Embryonic facial prominence (tissue), 1 donor: ENCODE data around the gene SIRPB2.
"Not testable (repeated sequence)": the region's sequence is repeated elsewhere in the genome, so short reads cannot be mapped to it uniquely, and the experiment has no call there.

ENCODE experiments used
- DNase-seq: peaks from one replicate; pipeline ENCODE4 v3.0.0-alpha.2; 2016; ENCODE audit errors: extremely low spot score

SIRPB2 gene

GRCh38 chr20:1499528-1500420 lies 8.6 kb upstream of the SIRPB2 start:
- DNase-seq = no peak

- DNase-seq = not testable (repeated sequence)
These were observed 6.2 kb upstream of the SIRPB2 start for GRCh38 chr20:1497371-1497770.

DNA sequence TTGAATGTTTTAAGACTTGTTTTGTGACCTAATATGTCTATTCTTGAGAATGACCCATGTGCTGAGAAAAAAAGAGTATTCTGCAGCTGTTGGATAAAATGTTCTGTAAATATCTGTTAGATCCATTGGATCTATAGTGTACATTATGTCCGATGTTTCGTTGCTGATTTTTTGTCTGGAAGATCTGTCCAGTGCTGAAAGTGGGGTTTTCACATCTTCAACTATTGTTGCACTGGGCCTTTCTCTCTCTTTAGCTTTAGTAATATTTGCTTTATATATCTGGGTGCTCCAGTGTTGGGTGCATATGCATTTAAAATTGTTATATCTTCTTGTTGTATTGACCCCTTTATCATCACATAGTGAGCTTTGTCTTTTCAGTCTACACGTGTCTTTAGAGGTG lies 5.7 kb upstream of the SIRPB2 start:
- no peak for DNase-seq

- no peak for DNase-seq
These were observed 3.2 kb upstream of the SIRPB2 start for GRCh38 chr20:1494436-1494835.

GRCh38 chr20:1493536-1493935 lies 2.3 kb upstream of the SIRPB2 start:
- no peak for DNase-seq

DNA sequence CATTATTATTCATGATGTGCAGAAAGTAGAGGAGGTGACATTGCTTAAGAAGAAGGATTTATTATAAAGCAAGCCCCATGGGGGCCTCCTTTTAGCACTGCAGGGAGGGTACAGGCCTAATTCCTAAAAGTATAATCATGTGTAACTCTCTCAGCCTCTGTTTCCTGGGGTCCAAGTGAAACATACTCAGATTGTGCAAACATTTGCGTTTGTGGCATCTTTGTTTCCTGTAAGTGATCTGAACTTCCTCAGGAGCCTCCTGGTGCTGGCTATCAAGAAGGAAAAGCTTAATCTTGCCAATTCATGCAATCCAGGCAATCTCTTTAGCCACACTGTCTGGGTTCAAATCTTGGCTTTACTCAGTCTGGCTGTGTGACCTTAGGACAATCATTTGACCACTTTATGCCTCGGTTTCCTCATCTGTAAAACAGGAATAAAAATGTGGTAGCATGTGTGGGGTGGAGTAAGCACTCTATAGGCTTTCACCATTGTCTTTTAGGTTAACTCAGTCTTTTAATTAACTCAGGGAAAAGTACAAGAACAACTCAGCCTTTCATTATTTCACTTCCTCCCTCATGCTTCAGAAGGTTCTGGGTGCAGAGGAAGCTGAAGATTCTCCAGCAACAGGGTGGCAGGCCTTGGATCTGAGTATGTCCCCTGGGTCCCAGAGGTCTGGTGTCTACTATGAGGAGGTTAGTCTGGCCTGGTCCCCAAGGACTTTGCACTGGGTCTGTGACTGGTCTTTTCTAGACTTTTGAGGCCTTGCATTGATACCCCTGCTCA lies 831 bp upstream of the SIRPB2 start:
- DNase-seq = no peak

- no peak for DNase-seq
These were observed 501 bp downstream of the SIRPB2 start for GRCh38 chr20:1490643-1491195.

DNA sequence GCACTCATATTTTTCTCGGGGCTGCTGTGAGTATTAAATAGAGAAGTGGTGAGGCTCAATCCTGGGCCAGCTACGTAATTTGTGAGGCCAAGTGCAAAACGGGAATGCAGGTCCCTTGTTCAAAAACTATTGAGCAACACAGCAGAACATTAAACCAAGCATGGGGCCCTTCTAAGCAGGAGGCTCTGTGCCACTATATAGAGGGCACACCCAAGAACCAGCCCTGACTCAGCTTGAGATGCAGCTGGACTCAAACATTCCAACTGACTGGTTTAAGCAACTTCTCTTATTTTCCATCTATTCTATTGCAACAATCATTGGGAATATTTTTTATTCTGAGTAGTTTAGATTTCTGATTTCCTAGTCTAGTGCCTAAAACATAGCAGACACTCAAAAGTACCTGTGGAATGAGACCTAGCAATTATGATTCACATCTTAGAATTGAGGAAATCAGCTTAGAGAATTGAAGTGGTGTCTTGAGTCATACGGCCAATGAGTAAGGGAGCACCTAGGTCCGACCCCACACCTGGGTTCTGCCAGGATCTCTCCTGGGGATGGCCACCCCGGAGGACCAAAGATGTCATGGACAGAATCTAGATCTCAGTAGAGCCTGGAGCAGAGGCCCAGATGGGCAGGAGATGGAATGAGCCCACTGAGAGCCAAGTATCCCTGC lies 1.3 kb downstream of the SIRPB2 start:
- no peak for DNase-seq

- no peak for DNase-seq
These were observed 1.9 kb downstream of the SIRPB2 start for GRCh38 chr20:1489325-1489724.

DNA sequence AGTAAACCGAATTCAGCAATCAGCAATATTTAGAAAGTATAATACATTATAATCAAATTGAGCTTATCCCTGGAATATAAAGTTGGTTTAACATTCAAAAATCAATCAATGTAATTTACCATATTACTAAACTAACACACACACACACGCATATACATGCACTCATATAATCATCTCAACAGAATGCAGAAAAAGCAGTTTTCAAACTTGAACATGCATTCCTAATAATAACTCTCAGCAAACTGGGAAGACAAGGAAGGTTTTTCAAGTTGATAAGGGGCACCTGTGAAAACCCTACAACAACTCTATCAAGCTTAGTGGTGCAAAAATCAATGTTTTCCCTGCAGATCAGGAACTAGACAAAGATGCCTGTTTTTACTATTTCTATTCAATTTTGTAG lies 4.7 kb downstream of the SIRPB2 start:
- DNase-seq = no peak

- DNase-seq = no peak
These were observed 6.6 kb downstream of the SIRPB2 start for GRCh38 chr20:1484438-1485116.

GRCh38 chr20:1479831-1480595 lies 11.2 kb downstream of the SIRPB2 start:
- DNase-seq = no peak

GRCh38 chr20:1478566-1478965 lies 12.7 kb downstream of the SIRPB2 start:
- DNase-seq = no peak

GRCh38 chr20:1477896-1478490 lies 13.2 kb downstream of the SIRPB2 start:
- DNase-seq = no peak

GRCh38 chr20:1474817-1475603 lies 16.2 kb downstream of the SIRPB2 start:
- DNase-seq = no peak

- no peak for DNase-seq
These were observed 16.9 kb downstream of the SIRPB2 start for GRCh38 chr20:1474325-1474724.

DNA sequence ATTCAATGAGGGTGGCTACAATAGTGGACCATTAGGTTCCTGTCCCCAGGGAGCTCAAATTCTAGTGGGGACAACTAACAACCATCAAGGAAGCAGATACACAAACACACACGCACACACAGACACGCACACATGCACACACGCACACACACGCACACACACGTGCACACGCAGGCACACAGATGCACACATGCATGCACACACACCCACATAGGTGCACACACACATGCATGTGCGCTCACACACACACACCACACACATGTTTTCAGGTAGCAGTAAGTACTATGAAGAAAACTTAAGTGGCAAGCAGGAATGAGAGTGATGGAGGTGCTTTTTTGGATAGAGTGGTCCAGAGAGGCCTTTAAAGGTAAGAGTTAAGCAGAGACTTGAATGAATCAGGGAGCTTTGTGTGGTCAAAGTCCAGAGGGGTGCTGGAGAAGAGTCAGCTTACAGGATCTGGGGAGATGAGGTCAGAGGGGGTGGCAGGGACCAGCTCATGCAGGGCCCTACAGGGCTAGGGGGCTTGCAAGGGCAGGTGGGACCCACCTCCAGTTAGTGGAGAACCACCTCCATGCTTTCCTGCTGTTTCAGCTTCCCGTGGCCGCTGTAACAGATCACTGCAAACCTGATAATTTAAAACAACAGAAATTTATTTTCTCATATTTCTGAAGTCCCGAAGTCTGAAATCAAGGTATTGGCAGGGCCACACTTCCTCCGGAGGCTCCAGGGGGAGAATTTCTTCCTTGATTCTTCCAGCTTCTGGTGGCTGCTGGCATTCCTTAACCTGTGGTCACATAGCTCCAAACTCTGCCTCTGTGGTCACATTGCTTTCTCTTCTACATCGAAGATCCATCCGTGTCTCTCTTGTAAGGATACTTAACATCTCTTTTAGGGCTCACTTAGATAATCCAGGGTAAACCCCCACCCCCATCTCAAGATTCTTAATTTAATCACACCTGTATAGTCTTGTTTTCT lies 17.7 kb downstream of the SIRPB2 start:
- DNase-seq = no peak

DNA sequence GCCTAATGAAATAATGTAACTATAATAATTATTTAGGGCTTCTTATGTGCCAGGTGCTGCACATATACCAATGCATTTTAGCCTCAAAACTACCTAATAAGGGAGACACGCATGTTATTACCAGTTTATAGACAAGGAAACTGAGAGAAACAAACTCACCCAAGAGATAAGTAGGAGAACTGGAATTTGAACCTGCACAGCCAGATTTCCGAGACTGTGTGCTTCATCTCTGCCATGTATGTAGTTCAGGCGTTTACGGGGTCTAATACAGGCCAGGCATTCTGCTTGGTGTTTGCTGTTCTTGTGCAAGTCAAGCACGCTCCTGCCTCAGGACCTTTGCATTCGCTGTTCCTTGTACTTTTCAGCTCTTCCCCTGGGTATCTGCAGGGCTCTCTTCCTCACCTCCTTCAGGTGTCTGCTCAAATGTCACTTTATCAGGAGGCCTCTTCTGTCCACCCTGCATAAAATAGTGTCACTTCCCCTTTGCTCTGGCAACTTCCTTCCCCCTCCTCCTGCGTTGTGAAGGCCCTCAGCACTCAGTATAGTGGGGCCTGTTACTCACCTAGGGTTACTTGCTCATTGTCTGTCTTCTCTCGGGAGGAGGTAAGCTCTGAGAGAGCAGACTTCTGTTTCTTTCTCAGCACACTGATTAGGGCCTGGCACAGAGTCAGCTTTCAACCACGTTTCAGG lies 18.5 kb downstream of the SIRPB2 start:
- DNase-seq = no peak
